ENCODE data around the gene MED15. TPM values are rescaled to one million over a fixed set of nuclear protein-coding genes. Genes with fewer than 3 reads are reported as not detected.

The MED15 gene
- total and polyA plus RNA-seq, 2 experiments from 2014 or later = 29.2 to 43.5 TPM

DNA sequence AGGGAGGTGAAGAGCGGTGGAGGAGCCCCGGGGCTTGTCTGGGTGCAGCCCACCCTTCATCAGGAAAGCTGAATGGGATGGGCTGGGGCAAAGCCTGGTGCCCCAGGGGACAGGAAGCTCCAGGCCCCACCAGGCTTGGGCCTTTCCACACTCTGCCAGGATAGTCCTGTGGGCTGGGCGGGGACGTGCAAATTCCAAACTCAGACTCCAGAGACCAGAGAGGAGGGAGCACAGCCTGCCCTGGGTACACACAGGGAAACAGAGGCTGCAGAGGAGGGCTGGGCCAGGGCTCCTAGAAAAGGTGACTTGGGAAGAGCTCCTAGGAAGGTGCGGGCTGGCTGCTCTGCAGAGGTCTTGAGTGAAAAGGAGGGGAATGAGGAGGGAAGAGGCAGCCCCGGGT is 124.7 kb downstream of the MED15 start:
- no peaks in the 10 kb centered on the region for H3K36me3 ChIP-seq (ENCODE audit: insufficient read depth)
- peaks cover 10% of the 10 kb centered on the region for H3K27me3 Mint-ChIP-seq (ENCODE audit: insufficient read depth, low read depth, poor library complexity)
- H3K27ac ChIP-seq (ENCODE audit: low read depth) = no peak overlapping the region
- peaks cover 5% of the 10 kb centered on the region; the same call in 2 of the 3 replicates for H3K4me1 Mint-ChIP-seq
- ATAC-seq (no peak), DNase-seq (ENCODE audit: low spot score) (no peak)
- no peaks in the 10 kb centered on the region for H3K36me3 Mint-ChIP-seq (ENCODE audit: low read depth)
- H3K9me3 Mint-ChIP-seq = no peaks in the 10 kb centered on the region
- no peak overlapping the region for H3K4me3 Mint-ChIP-seq
- TF ChIP-seq CREB1 (CRISPR knock-in tag; IDR thresholded peaks at IDR 0.05; ENCODE audit: low read depth) (no peak), ZNF114 (CRISPR knock-in tag; IDR thresholded peaks at IDR 0.05) (no peak), ETS1 (IDR thresholded peaks at IDR 0.05) (no peak)
- no peaks in the 10 kb centered on the region for H3F3A ChIP-seq (replicated peaks; ENCODE audit: low read depth)
- H2AFZ ChIP-seq = no peak overlapping the region
- H3K27ac Mint-ChIP-seq = no peak overlapping the region
- H4K20me1 ChIP-seq (replicated peaks; ENCODE audit: insufficient read depth) = no peaks in the 10 kb centered on the region
- H3K79me2 ChIP-seq (replicated peaks; ENCODE audit: insufficient read depth) = no peaks in the 10 kb centered on the region
- no peaks in the 10 kb centered on the region for H3K9me2 ChIP-seq (ENCODE audit: insufficient read depth)
- no peaks in the 10 kb centered on the region for H3K4me1 ChIP-seq (ENCODE audit: insufficient read depth)
- no peaks in the 10 kb centered on the region for H3K27me3 ChIP-seq (ENCODE audit: insufficient read depth)
- H3K4me2 ChIP-seq = no peak overlapping the region
- H3K4me3 ChIP-seq = no peak overlapping the region

DNA sequence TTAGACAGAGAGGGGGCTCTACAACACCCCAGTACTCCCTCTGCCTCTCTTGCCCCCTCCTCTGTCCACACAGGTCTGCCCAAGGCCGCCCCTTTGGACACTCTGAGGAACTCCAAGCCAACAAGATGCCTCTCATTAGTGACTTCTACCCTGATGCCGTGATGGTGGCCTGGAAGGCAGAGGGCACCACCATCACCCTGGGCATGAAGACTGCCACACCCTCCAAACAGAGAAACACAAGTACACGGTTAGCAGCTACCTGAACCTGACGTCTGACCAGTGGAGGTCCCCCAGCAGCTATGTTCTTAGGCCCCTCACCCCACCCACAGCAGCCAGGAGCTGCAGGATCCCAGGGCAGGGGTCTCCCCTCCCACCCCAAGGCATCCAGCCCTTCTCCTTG is 125.1 kb downstream of the MED15 start:
- Histone ChIP-seq H2AFZ (no peak overlapping the region), H3K79me2 (replicated peaks; ENCODE audit: insufficient read depth) (no peaks in the 10 kb centered on the region), H3K9me2 (ENCODE audit: insufficient read depth) (no peaks in the 10 kb centered on the region), H3F3A (replicated peaks; ENCODE audit: low read depth) (no peaks in the 10 kb centered on the region), H3K27me3 (ENCODE audit: insufficient read depth) (no peaks in the 10 kb centered on the region), H3K4me3 (no peak overlapping the region), H3K4me1 (ENCODE audit: insufficient read depth) (no peaks in the 10 kb centered on the region), H3K4me2 (no peak overlapping the region), H3K27ac (ENCODE audit: low read depth) (no peak overlapping the region), H4K20me1 (replicated peaks; ENCODE audit: insufficient read depth) (no peaks in the 10 kb centered on the region), H3K36me3 (ENCODE audit: insufficient read depth) (no peaks in the 10 kb centered on the region)
- TF ChIP-seq, protein P1, sequence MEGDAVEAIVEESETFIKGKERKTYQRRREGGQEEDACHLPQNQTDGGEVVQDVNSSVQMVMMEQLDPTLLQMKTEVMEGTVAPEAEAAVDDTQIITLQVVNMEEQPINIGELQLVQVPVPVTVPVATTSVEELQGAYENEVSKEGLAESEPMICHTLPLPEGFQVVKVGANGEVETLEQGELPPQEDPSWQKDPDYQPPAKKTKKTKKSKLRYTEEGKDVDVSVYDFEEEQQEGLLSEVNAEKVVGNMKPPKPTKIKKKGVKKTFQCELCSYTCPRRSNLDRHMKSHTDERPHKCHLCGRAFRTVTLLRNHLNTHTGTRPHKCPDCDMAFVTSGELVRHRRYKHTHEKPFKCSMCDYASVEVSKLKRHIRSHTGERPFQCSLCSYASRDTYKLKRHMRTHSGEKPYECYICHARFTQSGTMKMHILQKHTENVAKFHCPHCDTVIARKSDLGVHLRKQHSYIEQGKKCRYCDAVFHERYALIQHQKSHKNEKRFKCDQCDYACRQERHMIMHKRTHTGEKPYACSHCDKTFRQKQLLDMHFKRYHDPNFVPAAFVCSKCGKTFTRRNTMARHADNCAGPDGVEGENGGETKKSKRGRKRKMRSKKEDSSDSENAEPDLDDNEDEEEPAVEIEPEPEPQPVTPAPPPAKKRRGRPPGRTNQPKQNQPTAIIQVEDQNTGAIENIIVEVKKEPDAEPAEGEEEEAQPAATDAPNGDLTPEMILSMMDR (conservative IDR thresholded peaks at IDR 0.05; ENCODE audit: low read depth in 2 of 2) = no peak
- TF ChIP-seq EZH2phosphoT487 (IDR thresholded peaks at IDR 0.05; ENCODE audit: unreplicated experiment) = no peak
- TF ChIP-seq ZNF331 (CRISPR knock-in tag; IDR thresholded peaks at IDR 0.05; ENCODE audit: low read depth) = no peak
- TF ChIP-seq JUNB (IDR thresholded peaks at IDR 0.05; ENCODE audit: unreplicated experiment) = no peak
- TF ChIP-seq CREB1 (CRISPR knock-in tag; IDR thresholded peaks at IDR 0.05; ENCODE audit: low read depth) = no peak
- no peak for TF ChIP-seq ZNF114 (CRISPR knock-in tag; IDR thresholded peaks at IDR 0.05)
- TF ChIP-seq, protein P2, sequence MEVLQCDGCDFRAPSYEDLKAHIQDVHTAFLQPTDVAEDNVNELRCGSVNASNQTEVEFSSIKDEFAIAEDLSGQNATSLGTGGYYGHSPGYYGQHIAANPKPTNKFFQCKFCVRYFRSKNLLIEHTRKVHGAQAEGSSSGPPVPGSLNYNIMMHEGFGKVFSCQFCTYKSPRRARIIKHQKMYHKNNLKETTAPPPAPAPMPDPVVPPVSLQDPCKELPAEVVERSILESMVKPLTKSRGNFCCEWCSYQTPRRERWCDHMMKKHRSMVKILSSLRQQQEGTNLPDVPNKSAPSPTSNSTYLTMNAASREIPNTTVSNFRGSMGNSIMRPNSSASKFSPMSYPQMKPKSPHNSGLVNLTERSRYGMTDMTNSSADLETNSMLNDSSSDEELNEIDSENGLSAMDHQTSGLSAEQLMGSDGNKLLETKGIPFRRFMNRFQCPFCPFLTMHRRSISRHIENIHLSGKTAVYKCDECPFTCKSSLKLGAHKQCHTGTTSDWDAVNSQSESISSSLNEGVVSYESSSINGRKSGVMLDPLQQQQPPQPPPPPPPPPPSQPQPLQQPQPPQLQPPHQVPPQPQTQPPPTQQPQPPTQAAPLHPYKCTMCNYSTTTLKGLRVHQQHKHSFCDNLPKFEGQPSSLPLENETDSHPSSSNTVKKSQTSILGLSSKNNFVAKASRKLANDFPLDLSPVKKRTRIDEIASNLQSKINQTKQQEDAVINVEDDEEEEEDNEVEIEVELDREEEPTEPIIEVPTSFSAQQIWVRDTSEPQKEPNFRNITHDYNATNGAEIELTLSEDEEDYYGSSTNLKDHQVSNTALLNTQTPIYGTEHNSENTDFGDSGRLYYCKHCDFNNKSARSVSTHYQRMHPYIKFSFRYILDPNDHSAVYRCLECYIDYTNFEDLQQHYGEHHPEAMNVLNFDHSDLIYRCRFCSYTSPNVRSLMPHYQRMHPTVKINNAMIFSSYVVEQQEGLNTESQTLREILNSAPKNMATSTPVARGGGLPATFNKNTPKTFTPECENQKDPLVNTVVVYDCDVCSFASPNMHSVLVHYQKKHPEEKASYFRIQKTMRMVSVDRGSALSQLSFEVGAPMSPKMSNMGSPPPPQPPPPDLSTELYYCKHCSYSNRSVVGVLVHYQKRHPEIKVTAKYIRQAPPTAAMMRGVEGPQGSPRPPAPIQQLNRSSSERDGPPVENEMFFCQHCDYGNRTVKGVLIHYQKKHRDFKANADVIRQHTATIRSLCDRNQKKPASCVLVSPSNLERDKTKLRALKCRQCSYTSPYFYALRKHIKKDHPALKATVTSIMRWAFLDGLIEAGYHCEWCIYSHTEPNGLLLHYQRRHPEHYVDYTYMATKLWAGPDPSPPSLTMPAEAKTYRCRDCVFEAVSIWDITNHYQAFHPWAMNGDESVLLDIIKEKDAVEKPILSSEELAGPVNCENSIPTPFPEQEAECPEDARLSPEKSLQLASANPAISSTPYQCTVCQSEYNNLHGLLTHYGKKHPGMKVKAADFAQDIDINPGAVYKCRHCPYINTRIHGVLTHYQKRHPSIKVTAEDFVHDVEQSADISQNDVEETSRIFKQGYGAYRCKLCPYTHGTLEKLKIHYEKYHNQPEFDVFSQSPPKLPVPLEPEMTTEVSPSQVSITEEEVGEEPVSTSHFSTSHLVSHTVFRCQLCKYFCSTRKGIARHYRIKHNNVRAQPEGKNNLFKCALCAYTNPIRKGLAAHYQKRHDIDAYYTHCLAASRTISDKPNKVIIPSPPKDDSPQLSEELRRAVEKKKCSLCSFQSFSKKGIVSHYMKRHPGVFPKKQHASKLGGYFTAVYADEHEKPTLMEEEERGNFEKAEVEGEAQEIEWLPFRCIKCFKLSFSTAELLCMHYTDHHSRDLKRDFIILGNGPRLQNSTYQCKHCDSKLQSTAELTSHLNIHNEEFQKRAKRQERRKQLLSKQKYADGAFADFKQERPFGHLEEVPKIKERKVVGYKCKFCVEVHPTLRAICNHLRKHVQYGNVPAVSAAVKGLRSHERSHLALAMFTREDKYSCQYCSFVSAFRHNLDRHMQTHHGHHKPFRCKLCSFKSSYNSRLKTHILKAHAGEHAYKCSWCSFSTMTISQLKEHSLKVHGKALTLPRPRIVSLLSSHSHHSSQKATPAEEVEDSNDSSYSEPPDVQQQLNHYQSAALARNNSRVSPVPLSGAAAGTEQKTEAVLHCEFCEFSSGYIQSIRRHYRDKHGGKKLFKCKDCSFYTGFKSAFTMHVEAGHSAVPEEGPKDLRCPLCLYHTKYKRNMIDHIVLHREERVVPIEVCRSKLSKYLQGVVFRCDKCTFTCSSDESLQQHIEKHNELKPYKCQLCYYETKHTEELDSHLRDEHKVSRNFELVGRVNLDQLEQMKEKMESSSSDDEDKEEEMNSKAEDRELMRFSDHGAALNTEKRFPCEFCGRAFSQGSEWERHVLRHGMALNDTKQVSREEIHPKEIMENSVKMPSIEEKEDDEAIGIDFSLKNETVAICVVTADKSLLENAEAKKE (CRISPR knock-in tag; IDR thresholded peaks at IDR 0.05) = no peak
- TF ChIP-seq ETS1 (IDR thresholded peaks at IDR 0.05) = no peak
- TF ChIP-seq EZH2 (IDR thresholded peaks at IDR 0.05; ENCODE audit: low read depth, unreplicated experiment) = no peak
- H3K4me3 Mint-ChIP-seq = no peak overlapping the region
- ATAC-seq (no peak), DNase-seq (ENCODE audit: low spot score) (no peak)
- H3K4me1 Mint-ChIP-seq = peaks cover 5% of the 10 kb centered on the region; the same call in 2 of the 3 replicates
- H3K27ac Mint-ChIP-seq = no peak overlapping the region
- peaks cover 10% of the 10 kb centered on the region for H3K27me3 Mint-ChIP-seq (ENCODE audit: insufficient read depth, low read depth, poor library complexity)
- no peaks in the 10 kb centered on the region for H3K9me3 Mint-ChIP-seq
- H3K36me3 Mint-ChIP-seq (ENCODE audit: low read depth) = no peaks in the 10 kb centered on the region
